HG02938 (cell line): Measurements from ENCODE around the gene DPP6.
"Not testable (repeated sequence)": the region's sequence is repeated elsewhere in the genome, so short reads cannot be mapped to it uniquely, and the experiment has no call there.

ENCODE experiments used
- ATAC-seq: cut with Tn5 transposase; IDR thresholded peaks from one replicate; pipeline ENCODE4 v1.9.1; 2021; ENCODE audit warnings: mild to moderate bottlenecking, moderate library complexity; ENCODE audit not compliant: unreplicated experiment

Gene DPP6

DNA sequence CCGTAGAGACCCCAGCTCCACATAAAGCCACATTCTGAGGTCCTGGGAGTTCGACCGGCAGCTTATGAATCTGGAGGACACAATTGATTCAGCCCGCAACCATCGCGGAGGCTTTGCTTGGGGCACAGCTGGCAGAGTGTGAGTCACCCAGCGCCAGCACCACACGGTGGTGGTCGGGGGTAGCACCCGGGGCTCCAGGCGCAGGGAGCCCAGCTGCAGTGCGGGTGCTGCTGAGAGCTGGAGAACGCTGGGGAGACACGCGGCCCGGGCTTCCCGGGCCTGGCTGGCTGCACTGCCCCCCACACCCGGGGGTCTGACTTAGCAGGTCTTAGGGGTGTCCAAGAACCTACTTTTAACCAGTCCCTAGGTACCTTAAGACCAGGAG is 862.8 kb downstream of the DPP6 start:
- ATAC-seq = no peak

DNA sequence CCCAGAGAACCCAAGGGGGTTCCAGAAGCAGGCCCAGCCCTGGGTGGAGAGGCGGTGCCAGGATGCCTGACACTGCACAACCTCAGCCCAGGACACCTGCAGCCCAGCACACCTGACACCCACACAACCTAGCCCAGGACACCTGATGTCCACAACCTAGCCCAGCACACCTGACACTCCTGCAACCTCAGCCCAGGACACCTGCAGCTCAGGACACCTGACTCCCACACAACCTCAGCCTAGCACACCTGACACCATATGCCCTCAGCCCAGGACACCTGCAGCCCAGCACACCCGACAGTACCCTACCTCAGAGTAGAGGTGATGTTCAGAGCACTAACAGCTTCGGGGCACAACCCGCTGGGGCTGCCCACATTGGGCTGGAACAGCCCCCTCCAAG is 863.4 kb downstream of the DPP6 start:
- ATAC-seq = no peak

DNA sequence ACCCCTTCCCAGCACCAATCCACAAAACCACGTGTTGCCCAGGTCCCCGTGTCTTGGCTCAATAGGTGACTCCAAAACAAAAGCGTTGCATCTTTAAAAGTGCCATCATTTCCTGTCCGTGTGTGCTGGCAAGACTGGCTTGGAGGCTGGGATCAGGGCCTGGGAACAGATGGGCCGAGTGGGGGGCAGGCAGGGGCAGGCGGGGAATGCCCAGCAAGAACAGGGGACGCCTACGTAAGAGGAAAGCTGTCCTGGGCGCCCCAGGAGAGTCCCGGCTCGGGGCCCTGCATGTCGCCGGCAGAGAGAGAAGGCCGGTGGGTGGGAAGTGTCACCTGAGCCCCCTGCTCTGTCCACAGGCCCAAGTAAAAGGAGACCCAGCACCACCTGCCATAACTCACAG is 864.2 kb downstream of the DPP6 start:
- no peak for ATAC-seq

DNA sequence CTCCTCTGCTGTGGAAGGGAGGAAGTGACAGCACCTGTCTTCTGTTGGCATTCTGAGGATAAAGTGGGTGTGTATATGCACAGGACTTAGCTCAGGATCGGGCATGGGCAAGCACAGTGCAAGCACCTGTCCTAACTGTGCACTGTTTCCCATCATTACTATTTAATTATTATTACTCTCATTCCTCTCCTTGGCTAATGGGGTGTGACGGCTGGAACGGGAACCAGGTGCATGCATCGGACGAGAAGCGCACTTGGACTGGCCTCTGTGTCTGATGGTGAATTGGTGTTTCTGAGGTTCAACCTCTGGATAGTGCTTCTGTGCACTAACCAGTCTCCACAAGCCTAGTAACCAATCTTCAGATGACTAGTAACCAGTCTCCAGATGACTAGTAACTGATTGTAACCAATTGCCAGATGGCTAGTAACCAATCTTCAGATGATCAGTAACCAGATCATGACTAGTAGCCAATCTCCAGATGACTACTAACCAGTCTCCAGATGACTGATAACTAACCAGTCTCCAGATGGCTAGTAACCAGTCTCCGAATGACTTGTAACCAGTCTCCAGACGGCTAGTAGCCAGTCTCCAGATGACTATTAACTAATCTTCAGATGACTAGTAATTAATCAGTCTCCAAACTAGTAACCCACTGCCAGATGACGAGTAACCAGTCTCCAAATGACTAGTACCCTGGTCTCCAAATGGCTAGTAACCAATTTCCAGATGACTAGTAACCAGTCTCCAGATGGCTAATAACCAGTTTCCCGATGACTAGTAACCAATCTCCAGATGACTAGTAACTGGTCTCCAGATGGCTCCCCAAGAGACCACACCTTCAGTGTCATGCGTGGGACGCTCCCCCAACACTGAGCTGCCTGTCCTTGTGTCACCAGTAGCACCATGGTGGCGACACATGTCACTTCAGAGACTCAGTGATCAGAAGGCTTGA is 864.9 kb downstream of the DPP6 start:
- ATAC-seq = no peak

DNA sequence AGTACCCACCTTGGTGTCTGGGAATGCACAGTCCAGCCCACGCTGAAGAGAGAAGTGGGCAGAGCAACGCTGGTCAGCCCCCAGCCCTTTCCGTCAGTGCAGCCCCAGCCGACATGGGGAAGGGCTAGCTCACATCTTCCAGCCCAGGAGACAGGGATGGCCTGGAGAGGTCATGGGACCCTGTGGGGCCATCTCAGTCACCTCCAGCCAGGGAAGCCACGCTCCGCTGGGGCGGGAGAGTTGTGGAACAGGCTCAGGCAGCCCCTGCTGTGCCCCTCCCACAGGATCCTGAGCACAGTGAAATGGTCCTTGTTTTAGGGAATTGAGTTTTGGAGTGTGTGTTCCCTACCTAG is 865.6 kb downstream of the DPP6 start:
- ATAC-seq = no peak

DNA sequence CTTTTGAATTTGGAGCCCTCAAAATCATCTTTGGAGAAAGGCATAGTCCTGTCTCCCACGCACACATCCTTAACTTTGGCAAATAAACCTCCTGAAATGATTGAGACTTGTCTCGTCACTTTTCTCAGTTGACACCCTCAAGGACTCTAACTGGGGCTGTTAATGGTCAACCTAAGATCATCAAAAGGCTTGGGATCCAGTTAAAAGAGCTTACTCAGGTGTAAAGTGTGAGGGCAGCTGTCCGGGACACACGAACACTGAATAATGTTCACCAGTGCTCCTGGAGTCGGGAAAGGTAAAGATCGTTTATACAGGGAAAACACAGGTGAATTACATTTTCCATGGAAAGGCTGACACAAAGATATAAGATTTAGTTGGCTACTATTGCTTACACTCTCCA is 866.1 kb downstream of the DPP6 start:
- ATAC-seq = no peak

DNA sequence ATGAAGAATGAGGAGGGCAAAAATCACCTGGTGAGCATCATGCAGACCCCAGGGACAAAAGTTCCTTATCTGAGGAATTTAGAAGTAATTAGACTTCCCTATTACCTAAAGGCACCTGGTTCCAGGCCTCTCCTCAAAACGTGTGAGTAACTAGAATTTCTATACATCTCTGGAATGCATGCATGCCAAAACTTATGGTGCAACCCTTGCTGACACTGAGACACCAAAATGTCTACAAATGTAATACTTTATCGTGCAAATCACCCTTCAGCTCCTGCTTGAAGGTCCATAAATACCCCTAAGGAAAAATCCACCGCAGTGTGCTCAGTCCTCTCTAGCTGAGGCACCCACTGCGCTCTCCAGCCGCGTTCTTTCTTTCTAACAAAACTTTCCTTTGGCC is 866.5 kb downstream of the DPP6 start:
- ATAC-seq = no peak

DNA sequence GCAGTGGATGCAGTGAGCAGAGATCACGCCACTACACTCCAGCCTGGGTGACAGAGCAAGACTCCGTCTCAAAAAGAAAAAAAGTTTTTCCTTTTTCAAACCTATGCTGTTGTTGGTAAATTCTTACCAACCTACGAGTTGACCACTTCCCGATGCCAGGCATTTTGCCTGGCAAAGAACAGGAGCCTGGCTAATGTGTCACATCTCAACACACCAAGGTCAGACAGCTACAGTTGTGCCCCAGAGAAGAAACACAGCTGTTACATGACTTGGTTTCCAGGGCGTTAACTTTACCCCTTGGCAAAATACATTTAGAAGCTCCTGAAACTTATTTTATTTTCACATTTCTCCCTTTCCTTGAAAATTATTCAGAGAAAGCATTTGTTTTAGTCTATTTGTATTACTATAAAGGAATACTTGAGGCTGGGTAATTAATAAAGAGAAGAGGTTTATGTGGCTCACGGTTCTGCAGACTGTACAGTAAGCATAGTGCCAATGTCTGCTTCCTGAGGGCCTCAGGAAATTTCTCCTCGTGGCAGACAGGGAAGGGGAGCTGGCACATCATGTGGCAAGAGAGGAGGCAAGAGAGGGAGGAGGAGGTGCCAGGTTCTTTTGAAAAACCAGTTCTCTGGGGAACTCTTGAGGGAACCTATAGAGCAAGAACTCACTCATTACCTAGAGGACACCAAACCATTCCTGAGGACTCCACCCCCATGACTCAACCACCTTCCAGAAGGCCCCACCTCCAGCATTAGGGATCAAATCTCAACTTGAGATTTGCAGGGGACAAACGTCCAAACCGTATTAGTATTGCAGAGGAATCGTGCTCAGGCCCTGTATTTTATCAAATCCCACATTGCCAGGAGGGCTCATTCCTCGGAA is 867.4 kb downstream of the DPP6 start:
- ATAC-seq = no peak

DNA sequence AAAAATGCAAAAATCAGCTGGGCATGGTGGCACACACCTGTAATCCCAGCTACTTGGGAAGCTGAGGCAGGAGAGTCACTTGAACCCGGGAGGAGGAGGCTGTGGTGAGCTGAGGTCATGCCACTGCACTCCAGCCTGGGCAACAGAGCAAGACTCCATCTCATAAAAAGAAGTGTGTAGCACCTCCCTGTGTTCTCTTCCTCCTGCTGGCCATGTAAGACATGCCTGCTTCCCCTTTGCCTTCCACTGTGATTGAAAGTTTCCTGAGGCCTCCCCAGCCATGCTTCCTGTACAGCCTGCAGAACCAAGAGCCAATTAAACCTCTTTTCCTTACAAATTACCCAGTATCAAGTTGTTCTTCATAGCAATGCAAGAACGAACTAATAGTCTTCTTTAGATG is 870.3 kb downstream of the DPP6 start:
- not testable (repeated sequence) for ATAC-seq

DNA sequence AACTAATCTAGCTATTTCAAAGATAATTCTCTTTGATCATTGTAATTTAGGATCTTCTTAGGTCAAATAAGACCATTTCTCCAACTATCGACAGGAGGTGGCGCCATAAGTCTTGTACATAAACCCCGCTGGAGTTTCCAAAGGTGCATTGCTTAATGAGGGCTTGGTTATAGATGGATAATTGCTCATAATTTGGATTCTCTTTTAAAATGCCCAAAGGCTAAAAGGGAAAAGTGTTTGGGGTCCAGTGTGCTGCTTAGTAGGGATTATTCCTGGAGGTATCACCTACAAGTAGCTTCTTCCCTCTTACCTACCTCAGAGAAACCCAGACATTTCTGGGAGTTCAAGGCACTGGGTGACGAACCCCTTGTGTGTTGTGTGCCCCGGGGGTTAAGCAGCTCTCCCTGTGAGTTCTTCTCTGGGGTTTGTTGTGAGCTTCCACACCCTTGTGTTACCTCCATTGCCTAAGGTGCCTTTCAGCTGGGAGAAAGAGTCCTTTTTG is 875.5 kb downstream of the DPP6 start:
- ATAC-seq = peak; percentile 53

DNA sequence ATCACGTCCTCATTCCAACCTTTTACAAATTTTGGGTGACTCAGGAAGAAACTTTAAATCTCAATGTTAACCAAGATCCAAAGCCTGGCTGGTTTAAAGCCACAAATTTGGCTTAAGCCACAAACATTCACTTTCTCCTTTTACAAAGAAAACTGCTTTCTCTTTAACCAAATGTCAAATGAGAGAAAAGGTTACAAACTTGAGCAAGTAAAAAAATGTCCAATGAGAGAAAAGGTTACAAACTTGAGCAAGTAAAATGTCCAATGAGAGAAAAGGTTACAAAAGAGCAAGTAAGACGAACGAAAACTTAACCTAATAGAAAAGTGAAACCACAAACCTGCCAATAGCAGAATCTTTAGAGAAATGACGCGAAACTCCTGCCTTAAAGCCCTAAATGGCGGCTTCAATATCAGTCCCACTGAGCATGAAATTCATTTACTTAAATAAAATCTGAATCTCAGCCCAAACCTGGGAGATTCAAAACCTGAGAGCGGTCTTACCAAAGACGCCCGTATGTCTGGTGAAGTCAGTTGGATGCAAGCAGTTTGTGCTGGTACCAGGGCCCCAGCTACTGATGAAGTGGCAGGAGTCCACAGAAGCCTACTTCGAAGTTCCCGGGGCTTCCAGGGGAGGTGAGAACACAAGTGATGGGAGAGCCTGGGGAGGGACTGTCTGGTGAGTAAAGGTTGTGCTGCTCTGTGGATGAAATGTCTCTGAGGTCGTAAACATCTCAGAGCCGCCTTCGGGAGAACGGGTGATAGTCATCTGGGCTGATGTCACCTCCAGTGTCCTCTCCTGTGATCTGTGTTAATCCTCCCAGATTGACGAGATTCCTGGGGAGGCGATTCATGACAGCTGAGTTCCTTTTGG is 876.2 kb downstream of the DPP6 start:
- peak; percentile 83 for ATAC-seq

DNA sequence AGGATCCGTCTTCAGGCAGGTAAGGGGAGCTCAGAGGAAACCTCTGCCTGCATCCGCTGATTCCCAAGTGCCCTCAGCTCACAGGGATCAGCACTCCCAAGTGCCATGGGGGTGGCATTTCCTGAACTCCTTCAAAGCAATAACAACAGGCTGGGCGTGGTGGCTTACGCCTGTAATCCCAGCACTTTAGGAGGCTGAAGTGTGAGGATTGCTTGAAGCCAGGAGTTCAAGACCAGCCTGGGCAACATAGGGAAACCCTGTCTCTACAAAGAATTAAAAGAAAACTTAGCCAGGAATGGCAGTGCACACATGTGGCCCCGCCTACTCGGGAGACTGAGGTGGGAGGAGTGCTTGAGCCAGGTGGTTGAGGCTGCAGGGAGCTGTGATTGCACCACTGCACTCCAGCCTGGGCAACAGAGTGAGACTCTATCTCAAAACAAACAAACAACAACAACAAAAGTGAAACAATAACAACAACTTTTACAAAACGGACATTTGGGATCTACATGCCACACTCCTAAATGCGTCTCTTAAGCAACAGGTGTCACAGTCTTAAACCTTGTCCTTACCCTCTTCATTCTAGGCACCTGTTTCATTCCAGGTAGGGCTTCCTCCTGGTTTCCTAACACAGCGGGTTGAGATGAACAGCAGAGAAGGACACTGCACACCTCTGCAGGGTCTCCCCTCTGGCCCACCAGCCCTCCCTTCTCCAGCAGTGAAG is 877.0 kb downstream of the DPP6 start:
- ATAC-seq = no peak

DNA sequence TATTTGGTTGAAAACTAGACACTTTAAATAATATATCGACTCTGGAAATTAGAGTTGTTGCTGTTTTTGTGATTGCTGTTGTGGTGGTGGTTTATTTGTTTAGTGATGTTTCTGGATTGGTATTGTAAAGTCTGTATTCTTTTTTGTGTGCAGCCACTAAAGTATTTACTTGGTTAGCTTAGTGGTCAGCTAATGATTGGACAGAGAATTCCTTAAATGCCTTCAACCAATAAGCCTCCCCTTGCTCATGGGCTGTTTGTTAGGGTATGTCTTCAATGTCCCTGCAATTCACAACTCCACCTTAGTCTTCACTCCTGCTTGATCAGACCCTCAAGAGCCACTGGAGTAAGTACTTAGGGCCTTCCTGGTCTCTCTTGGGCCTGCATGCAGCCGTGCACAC is 879.7 kb downstream of the DPP6 start:
- ATAC-seq = no peak

DNA sequence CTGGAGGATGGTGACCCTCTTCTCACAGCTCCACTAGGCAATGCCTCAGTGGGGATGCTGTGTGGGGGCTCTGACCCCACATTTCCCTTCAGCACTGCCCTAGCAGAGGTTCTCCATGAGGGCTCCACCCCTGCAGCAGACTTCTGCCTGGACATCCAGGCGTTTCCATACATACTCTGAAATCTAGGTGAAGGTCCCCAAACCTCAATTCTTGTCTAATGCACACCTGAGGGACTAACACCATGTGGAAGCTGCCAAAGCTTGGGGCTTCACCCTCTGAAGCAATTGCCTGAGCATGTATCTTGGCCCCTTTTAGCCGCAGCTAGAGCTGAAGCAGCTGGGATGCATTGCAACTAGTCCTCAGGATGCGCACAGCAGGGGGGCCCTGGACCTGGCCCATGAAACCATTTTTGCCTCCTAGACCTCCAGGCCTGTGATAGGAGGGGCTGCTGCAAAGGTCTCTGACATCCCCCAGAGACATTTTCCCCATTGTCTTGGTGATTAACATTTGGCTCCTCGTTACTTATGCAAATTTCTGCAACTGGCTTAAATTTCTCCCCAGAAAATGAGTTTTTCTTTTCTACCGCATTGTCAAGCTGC is 882.3 kb downstream of the DPP6 start:
- ATAC-seq = not testable (repeated sequence)

DNA sequence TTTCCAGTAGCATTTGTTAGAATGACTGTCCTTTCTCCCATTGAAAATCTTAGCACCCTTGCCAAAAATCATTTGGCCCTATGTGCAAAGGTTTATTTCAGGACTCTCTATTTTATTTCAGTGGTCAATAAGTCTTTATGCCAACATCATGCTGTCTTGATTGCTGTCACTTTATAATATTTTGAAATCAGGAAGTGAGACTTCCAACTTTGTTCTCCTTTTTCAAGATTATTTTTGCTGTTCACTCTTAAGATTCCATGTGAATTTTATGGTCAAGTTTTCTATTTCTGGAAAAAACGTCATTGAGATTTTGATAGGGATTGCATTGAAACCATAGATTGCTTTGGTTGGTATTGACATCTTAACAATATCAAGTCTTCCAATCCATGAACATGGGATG is 885.6 kb downstream of the DPP6 start:
- ATAC-seq = no peak

DNA sequence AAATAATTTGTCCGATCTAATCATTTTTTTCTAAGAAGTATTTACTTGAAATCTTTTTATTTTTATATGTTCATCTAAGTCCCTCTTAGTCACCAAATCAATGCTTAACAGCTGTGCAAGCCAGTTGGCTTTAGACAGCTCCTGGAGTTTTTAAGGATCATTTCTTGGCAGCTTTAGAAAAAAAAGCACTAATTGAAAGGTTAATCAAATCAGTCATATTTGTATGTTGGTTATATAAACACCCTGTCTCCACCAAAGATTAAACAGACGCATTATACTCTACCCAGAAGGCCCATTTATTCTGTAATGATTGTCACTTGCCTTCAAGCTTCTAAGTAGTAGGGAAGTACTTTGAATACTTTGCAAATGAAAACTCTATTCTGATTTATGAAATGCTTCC is 890.5 kb downstream of the DPP6 start:
- no peak for ATAC-seq
